Measurements from ENCODE around the gene APOBEC3G. TPM values are rescaled to one million over a fixed set of nuclear protein-coding genes. Genes with fewer than 3 reads are reported as not detected.
"Not testable (repeated sequence)": the region's sequence is repeated elsewhere in the genome, so short reads cannot be mapped to it uniquely, and the experiment has no call there.

The APOBEC3G gene
- total RNA-seq (12.5 TPM), polyA plus RNA-seq (ENCODE audit: insufficient read depth, low read depth, low replicate concordance) (4.8 TPM)
- long read RNA-seq, donor 1: 0 reads
- long read RNA-seq, donor 2, partial matches to known transcripts: 0 of 4 reads
- long read RNA-seq, donor 2, other reads (novel, unspliced or antisense): 0 of 4 reads
- long read RNA-seq, donor 3, partial matches to known transcripts: 0 of 7 reads
- long read RNA-seq, donor 3, other reads (novel, unspliced or antisense): 0 of 7 reads
- long read RNA-seq, donor 4, partial matches to known transcripts: 0 of 2 reads
- long read RNA-seq, donor 4, other reads (novel, unspliced or antisense): 0 of 2 reads
- long read RNA-seq, donor 5: 0 reads
- long read RNA-seq, donor 6, partial matches to known transcripts: 0 of 3 reads
- long read RNA-seq, donor 6, other reads (novel, unspliced or antisense): 0 of 3 reads
- long read RNA-seq, donor 7, transcript APOBEC3G-201 (8 exons, 1,834 nt): major isoform, 5 of 11 reads
- long read RNA-seq, donor 7, partial matches to known transcripts: 4 of 11 reads
- long read RNA-seq, donor 7, other reads (novel, unspliced or antisense): 2 of 11 reads
- long read RNA-seq, donor 8, partial matches to known transcripts: 0 of 2 reads
- long read RNA-seq, donor 8, other reads (novel, unspliced or antisense): 0 of 2 reads
- long read RNA-seq, donor 9, partial matches to known transcripts: 0 of 1 reads
- long read RNA-seq, donor 9, other reads (novel, unspliced or antisense): 0 of 1 reads
- long read RNA-seq, donor 10, partial matches to known transcripts: 0 of 2 reads
- long read RNA-seq, donor 10, other reads (novel, unspliced or antisense): 0 of 2 reads

DNA sequence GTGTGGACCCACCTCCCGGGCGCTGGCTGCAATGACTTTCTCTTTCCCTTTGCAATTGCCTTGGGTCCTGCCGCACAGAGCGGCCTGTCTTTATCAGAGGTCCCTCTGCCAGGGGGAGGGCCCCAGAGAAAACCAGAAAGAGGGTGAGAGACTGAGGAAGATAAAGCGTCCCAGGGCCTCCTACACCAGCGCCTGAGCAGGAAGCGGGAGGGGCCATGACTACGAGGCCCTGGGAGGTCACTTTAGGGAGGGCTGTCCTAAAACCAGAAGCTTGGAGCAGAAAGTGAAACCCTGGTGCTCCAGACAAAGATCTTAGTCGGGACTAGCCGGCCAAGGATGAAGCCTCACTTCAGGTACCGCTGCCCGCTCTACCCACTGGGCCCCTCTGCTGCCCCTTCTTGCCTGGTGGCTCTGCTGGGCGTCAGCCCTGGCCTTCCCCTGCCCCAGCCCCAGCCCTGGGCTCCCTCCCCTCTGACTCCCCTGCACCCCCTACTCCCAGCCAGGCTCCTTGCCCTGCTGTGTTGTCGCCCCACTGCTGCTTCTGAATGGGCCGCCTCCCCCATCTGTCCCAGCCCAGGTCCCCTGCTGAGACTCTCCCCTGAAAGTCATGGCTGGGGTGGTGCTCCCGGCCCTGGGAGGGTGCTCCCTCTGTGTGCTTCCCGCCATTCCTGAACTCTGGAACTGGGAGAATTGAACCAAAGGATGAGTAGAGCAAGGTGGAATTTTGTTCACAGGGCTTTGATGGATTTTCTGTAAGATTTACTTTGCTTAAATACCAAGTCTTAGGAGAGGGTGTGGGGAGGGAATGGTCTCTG is at the start of gene APOBEC3G:
Gene APOBEC3G (plus strand): TSS at position 250 of the 815 bp plus-strand sequence. CDS start 87 bp downstream, at position 337.
- DNase-seq: peak in 3 of 5 donors; percentile 33 to 85 (median 64)
- H3K9ac ChIP-seq (ENCODE audit: low read length in 3 of 3): peak within 1 kb of the TSS in 1 of 3 donors; percentile 19
- FAIRE-seq; H3K36me3 ChIP-seq (ENCODE audit: control insufficient read depth in 2 of 3, insufficient read depth in 3 of 3, low read length in 3 of 3); H3K27me3 ChIP-seq (ENCODE audit: control insufficient read depth, insufficient read depth, low read length); intact Hi-C loops (cut with DNase I); H3K9me3 ChIP-seq (ENCODE audit: control insufficient read depth in 2 of 3, insufficient read depth in 1 of 3, low read length in 3 of 3); H3K4me1 ChIP-seq (ENCODE audit: control insufficient read depth in 2 of 3, insufficient read depth in 2 of 3, low read depth in 1 of 3, low read length in 3 of 3): not testable (repeated sequence)
- H3K4me3 ChIP-seq (ENCODE audit: low read length in 3 of 3): peak within 1 kb of the TSS; percentile 11 to 53 (median 50)
- H3K27ac ChIP-seq (ENCODE audit: low read depth in 2 of 2, low read length in 2 of 2): peak within 1 kb of the TSS in 1 of 2 donors; percentile 60

DNA sequence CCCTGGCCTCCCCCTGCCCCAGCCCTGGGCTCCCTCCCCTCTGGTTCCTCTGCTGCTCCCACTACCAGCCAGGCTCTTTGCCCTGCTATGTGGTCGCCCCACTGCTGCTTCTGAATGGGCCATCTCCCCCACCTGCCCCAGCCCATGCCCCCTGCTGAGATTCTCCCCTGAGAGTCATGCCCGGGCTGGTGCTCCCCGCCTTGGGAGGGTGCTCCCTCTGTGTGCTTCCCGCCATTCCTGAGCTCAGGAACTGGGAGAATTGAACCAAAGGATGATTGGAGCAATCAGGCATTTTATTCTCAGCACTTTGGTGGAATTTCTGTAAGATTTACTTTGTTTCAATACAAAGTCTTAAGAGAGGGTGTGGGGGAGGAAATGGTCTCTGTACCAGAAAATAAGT is 49.4 kb upstream of the APOBEC3G start:
- H3K4me3 ChIP-seq (ENCODE audit: low read length in 3 of 3): no peak overlapping the region
- DNase-seq (no peak), FAIRE-seq (no peak)
- H3K4me1 ChIP-seq (ENCODE audit: control insufficient read depth in 2 of 3, insufficient read depth in 2 of 3, low read depth in 1 of 3, low read length in 3 of 3): no peaks in the 10 kb centered on the region
- intact Hi-C loops (cut with DNase I): no loop called here
- H3K27ac ChIP-seq (ENCODE audit: low read depth in 2 of 2, low read length in 2 of 2): no peak overlapping the region
- TF ChIP-seq, protein P1, sequence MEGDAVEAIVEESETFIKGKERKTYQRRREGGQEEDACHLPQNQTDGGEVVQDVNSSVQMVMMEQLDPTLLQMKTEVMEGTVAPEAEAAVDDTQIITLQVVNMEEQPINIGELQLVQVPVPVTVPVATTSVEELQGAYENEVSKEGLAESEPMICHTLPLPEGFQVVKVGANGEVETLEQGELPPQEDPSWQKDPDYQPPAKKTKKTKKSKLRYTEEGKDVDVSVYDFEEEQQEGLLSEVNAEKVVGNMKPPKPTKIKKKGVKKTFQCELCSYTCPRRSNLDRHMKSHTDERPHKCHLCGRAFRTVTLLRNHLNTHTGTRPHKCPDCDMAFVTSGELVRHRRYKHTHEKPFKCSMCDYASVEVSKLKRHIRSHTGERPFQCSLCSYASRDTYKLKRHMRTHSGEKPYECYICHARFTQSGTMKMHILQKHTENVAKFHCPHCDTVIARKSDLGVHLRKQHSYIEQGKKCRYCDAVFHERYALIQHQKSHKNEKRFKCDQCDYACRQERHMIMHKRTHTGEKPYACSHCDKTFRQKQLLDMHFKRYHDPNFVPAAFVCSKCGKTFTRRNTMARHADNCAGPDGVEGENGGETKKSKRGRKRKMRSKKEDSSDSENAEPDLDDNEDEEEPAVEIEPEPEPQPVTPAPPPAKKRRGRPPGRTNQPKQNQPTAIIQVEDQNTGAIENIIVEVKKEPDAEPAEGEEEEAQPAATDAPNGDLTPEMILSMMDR (IDR thresholded peaks at IDR 0.05; ENCODE audit: borderline replicate concordance, extremely low read depth, insufficient read depth): no peak
- H3K27me3 ChIP-seq (ENCODE audit: control insufficient read depth, insufficient read depth, low read length): no peaks in the 10 kb centered on the region
- H3K36me3 ChIP-seq (ENCODE audit: control insufficient read depth in 2 of 3, insufficient read depth in 3 of 3, low read length in 3 of 3): no peaks in the 10 kb centered on the region
- no peaks in the 10 kb centered on the region for H3K9me3 ChIP-seq (ENCODE audit: control insufficient read depth in 2 of 3, insufficient read depth in 1 of 3, low read length in 3 of 3)
- no peak overlapping the region for H3K9ac ChIP-seq (ENCODE audit: low read length in 3 of 3)

DNA sequence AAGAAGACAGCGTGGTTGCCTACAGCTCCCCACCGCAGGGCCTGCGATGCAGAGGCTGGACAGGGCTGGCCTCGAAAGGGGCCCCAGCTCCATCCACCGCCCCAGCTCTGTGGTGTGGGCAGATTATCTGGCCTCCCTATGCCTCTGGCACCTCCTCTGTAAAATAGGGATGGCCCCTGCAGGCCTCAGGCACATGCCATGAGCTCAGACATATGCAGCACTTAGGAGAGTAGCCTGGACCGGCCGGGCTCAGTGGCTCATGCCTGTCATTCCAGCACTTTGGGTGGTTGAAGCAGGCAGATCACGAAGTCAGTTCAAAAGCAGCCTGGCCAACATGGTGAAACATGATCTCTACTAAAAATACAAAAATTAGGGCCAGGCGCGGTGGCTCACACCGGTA is 48.8 kb upstream of the APOBEC3G start:
- no peak overlapping the region for H3K9ac ChIP-seq (ENCODE audit: low read length in 3 of 3)
- no peaks in the 10 kb centered on the region for H3K36me3 ChIP-seq (ENCODE audit: control insufficient read depth in 2 of 3, insufficient read depth in 3 of 3, low read length in 3 of 3)
- intact Hi-C loops (cut with DNase I): no loop called here
- FAIRE-seq: no peak
- no peaks in the 10 kb centered on the region for H3K9me3 ChIP-seq (ENCODE audit: control insufficient read depth in 2 of 3, insufficient read depth in 1 of 3, low read length in 3 of 3)
- no peaks in the 10 kb centered on the region for H3K4me1 ChIP-seq (ENCODE audit: control insufficient read depth in 2 of 3, insufficient read depth in 2 of 3, low read depth in 1 of 3, low read length in 3 of 3)
- TF ChIP-seq, protein P1 (IDR thresholded peaks at IDR 0.05; ENCODE audit: borderline replicate concordance, extremely low read depth, insufficient read depth): no peak
- no peak overlapping the region for H3K27ac ChIP-seq (ENCODE audit: low read depth in 2 of 2, low read length in 2 of 2)
- H3K27me3 ChIP-seq (ENCODE audit: control insufficient read depth, insufficient read depth, low read length): no peaks in the 10 kb centered on the region
- DNase-seq: no peak
- no peak overlapping the region for H3K4me3 ChIP-seq (ENCODE audit: low read length in 3 of 3)
